ENCODE measurements around the gene ALKBH1.

- TF ChIP-seq REST (IDR thresholded peaks at IDR 0.05; ENCODE audit: insufficient read depth in 1 of 2, low read depth in 2 of 2, low read length in 2 of 2): no peak
- no peak for TF ChIP-seq TAF1 (IDR thresholded peaks at IDR 0.05; ENCODE audit: borderline replicate concordance, insufficient read depth, low read length)
- TF ChIP-seq POLR2AphosphoS5 (IDR thresholded peaks at IDR 0.05; ENCODE audit: low read depth, low read length): no peak
- no peak for TF ChIP-seq SIN3A (IDR thresholded peaks at IDR 0.05; ENCODE audit: borderline replicate concordance, insufficient read depth, low read length)
These were observed 25.7 kb downstream of the ALKBH1 start for GRCh38 chr14:77682158-77682553.

Data from PFSK-1 (cell line).